Right renal cortex interstitium (tissue), 3 donors: ENCODE data around the gene SLC12A4. TPM values are rescaled to one million over a fixed set of nuclear protein-coding genes. Genes with fewer than 3 reads are reported as not detected.

Experiments used
- DNase-seq, 3 donors: peaks; one replicate each; pipeline ENCODE4 v3.0.0-alpha.2; 2013; ENCODE audit warnings: low read depth in 3 of 3, low spot score in 2 of 3
- polyA plus RNA-seq, 3 donors: library from polyadenylated mRNA; unstranded; fragments of 120-200 nt; gene quantifications; one replicate each; pipeline ENCODE4 v1.2.1, GENCODE V29; 2013; ENCODE audit not compliant: insufficient read length in 3 of 3

The SLC12A4 gene
- polyA plus RNA-seq, 3 donors, result 30.6 to 33.8 (median 30.9) TPM

- DNase-seq, result no peak
Measured at GRCh38 chr16:67907397-67908180, 60.8 kb downstream of the SLC12A4 start.

- no peak for DNase-seq
Measured at GRCh38 chr16:67902831-67903230, 65.6 kb downstream of the SLC12A4 start.

- DNase-seq, result no peak
Measured at GRCh38 chr16:67901734-67902133, 66.7 kb downstream of the SLC12A4 start.

- no peak for DNase-seq
Measured at GRCh38 chr16:67897231-67897630, 71.2 kb downstream of the SLC12A4 start.

GRCh38 chr16:67893743-67894399 lies 74.6 kb downstream of the SLC12A4 start:
- DNase-seq, result no peak

Other genes starting within 250 kb of the SLC12A4 start
- 10 to 100 TPM; 19.5 to 22.0 (median 19.5) TPM for gene GFOD2, start 249.3 kb downstream of the SLC12A4 start, polyA plus RNA-seq
- 10 to 100 TPM; 19.2 to 22.3 (median 19.2) TPM for gene RANBP10, start 162.1 kb downstream of the SLC12A4 start, polyA plus RNA-seq
- 1 to 10 TPM; 6.2 to 7.8 (median 7.6) TPM for gene TSNAXIP1, start 161.7 kb downstream of the SLC12A4 start, polyA plus RNA-seq
- 10 to 100 TPM; 27.5 to 34.1 (median 32.5) TPM for gene THAP11, start 126.3 kb downstream of the SLC12A4 start, polyA plus RNA-seq
- 100 to 1,000 TPM; 118 to 138 (median 134) TPM for gene NUTF2, start 121.7 kb downstream of the SLC12A4 start, polyA plus RNA-seq
- 10 to 100 TPM; 37.3 to 44.4 (median 40.6) TPM for gene CENPT, start 120.9 kb downstream of the SLC12A4 start, polyA plus RNA-seq
- 10 to 100 TPM; 82.0 to 85.6 (median 83.2) TPM for gene EDC4, start 95.6 kb downstream of the SLC12A4 start, polyA plus RNA-seq
- not detected for gene NRN1L, start 83.8 kb downstream of the SLC12A4 start, polyA plus RNA-seq
- 10 to 100 TPM; 31.6 to 38.0 (median 35.5) TPM for gene PSKH1, start 75.4 kb downstream of the SLC12A4 start, polyA plus RNA-seq
- 1 to 10 TPM; 6.7 to 7.6 (median 7.0) TPM for gene CTRL, start 36.8 kb downstream of the SLC12A4 start, polyA plus RNA-seq
- 10 to 100 TPM; 20.3 to 21.9 (median 21.8) TPM for gene PSMB10, start 31.8 kb downstream of the SLC12A4 start, polyA plus RNA-seq
- 10 to 100 TPM; 12.7 to 14.6 (median 13.4) TPM for gene LCAT, start 24.5 kb downstream of the SLC12A4 start, polyA plus RNA-seq
- gene DPEP3, start 11.9 kb upstream of the SLC12A4 start, polyA plus RNA-seq, result under 1 TPM in 2 of 3 donors, not detected in 1; 0.06 to 0.11 TPM
- gene DPEP2, start 30.8 kb upstream of the SLC12A4 start, polyA plus RNA-seq, result 1 to 10 TPM in 1 of 3 donors, under 1 TPM in 2; 0.57 to 1.0 (median 0.71) TPM
- gene DPEP2NB, start 47.3 kb upstream of the SLC12A4 start, polyA plus RNA-seq, result not detected
- 10 to 100 TPM; 10.2 to 11.6 (median 11.0) TPM for gene DDX28, start 54.6 kb upstream of the SLC12A4 start, polyA plus RNA-seq
- gene DUS2, start 54.6 kb upstream of the SLC12A4 start, polyA plus RNA-seq, result 10 to 100 TPM; 13.3 to 16.6 (median 14.1) TPM
- 10 to 100 TPM; 35.7 to 39.6 (median 36.1) TPM for gene NFATC3, start 116.7 kb upstream of the SLC12A4 start, polyA plus RNA-seq